Parathyroid adenoma (tissue), 2 donors: ENCODE measurements around the gene HSF2.
"Not testable (repeated sequence)": the region's sequence is repeated elsewhere in the genome, so short reads cannot be mapped to it uniquely, and the experiment has no call there.

Experiments
- H2AFZ ChIP-seq: fragments of 300-600 bp; sonication (generic); one replicate; pipeline ENCODE4 v1.7.0; 2017; ENCODE audit warnings: antibody characterized with exemption, mild to moderate bottlenecking
- H3K27ac ChIP-seq: fragments of 300-600 bp; sonication (generic); one replicate; pipeline ENCODE4 v1.7.0; 2017
- H3K27me3 ChIP-seq: fragments of 300-600 bp; sonication (generic); one replicate; pipeline ENCODE4 v1.7.0; 2017; ENCODE audit warnings: low read length; ENCODE audit not compliant: control insufficient read depth, insufficient read depth
- H3K36me3 ChIP-seq: fragments of 300-600 bp; sonication (generic); one replicate; pipeline ENCODE4 v1.7.0; 2017; ENCODE audit warnings: low read length; ENCODE audit not compliant: control insufficient read depth, insufficient read depth
- H3K4me1 ChIP-seq: fragments of 300-600 bp; sonication (generic); one replicate; pipeline ENCODE4 v1.7.0; 2017; ENCODE audit warnings: control low read depth
- H3K4me2 ChIP-seq: fragments of 300-600 bp; sonication (generic); one replicate; pipeline ENCODE4 v1.7.0; 2017; ENCODE audit warnings: low read length
- H3K4me3 ChIP-seq: fragments of 300-600 bp; sonication (generic); one replicate; pipeline ENCODE4 v1.7.0; 2017; ENCODE audit warnings: low read depth, low read length
- H3K79me2 ChIP-seq: fragments of 300-600 bp; sonication (generic); one replicate; pipeline ENCODE4 v1.7.0; 2017; ENCODE audit warnings: control low read depth
- H3K9ac ChIP-seq: fragments of 300-600 bp; sonication (generic); one replicate; pipeline ENCODE4 v1.7.0; 2017; ENCODE audit warnings: mild to moderate bottlenecking
- H3K9me3 ChIP-seq: fragments of 300-600 bp; sonication (generic); one replicate; pipeline ENCODE4 v1.7.0; 2017; ENCODE audit warnings: low read length; ENCODE audit not compliant: control insufficient read depth
- TF ChIP-seq, protein P1 (sequence below): fragments of 300-600 bp; sonication (generic); IDR thresholded peaks from one replicate; pipeline ENCODE4 v1.7.0; 2017; ENCODE audit warnings: antibody characterized with exemption, mild to moderate bottlenecking
- donor health status: primary hyperparathyroidism.

HSF2 gene

DNA sequence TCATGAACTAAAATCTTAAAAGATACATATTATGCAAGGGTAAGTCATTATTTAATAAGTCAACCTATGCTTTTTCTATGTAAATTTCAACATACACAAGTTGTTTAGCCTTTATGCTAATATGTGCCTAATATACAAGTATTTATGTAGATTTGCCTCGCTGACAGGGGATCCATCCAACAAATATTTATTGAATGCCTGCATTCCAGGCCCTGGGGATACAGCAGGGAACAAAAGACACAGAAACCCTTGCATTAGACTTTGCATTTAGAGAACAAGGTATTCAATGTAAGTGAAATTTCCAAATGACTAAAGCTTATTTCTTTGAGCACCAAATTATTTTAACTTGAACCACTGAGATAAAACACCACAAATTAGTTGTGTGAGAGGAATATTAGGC lies 53.1 kb downstream of the HSF2 start:
- Histone ChIP-seq H3K4me3 (no peak overlapping the region), H3K27me3 (no peaks in the 10 kb centered on the region), H3K36me3 (no peaks in the 10 kb centered on the region), H3K79me2 (peaks cover 6% of the 10 kb centered on the region), H3K9me3 (no peaks in the 10 kb centered on the region), H2AFZ (no peak overlapping the region), H3K9ac (no peak overlapping the region), H3K27ac (no peak overlapping the region), H3K4me1 (peaks cover 10% of the 10 kb centered on the region), H3K4me2 (no peak overlapping the region)
- TF ChIP-seq, protein P1, sequence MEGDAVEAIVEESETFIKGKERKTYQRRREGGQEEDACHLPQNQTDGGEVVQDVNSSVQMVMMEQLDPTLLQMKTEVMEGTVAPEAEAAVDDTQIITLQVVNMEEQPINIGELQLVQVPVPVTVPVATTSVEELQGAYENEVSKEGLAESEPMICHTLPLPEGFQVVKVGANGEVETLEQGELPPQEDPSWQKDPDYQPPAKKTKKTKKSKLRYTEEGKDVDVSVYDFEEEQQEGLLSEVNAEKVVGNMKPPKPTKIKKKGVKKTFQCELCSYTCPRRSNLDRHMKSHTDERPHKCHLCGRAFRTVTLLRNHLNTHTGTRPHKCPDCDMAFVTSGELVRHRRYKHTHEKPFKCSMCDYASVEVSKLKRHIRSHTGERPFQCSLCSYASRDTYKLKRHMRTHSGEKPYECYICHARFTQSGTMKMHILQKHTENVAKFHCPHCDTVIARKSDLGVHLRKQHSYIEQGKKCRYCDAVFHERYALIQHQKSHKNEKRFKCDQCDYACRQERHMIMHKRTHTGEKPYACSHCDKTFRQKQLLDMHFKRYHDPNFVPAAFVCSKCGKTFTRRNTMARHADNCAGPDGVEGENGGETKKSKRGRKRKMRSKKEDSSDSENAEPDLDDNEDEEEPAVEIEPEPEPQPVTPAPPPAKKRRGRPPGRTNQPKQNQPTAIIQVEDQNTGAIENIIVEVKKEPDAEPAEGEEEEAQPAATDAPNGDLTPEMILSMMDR: no peak

DNA sequence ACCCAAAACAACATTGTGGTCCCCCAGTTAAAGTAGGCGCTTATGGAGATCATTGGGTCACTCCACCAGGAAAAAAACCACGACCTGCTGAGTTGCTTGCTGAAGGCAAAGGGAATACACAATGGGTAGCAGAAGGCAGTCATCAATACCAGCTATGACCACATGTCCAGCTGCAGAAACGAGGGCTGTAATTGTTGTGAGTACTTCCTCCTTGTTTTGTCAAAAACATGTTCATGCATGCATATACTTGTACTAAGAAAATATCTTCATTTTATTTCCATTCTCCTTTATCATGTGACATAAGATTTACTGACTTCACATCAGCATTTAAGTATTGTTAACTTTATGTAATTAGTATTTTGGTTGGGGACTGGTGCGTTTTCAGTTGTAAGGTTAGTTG lies 55.2 kb downstream of the HSF2 start:
- TF ChIP-seq, protein P1: no peak
- Histone ChIP-seq H3K36me3 (no peaks in the 10 kb centered on the region), H3K9me3 (no peaks in the 10 kb centered on the region), H3K4me3 (no peak overlapping the region), H3K79me2 (peaks cover 12% of the 10 kb centered on the region), H3K9ac (no peak overlapping the region), H2AFZ (no peak overlapping the region), H3K27ac (no peak overlapping the region), H3K4me1 (peaks cover 10% of the 10 kb centered on the region), H3K4me2 (no peak overlapping the region), H3K27me3 (no peaks in the 10 kb centered on the region)

DNA sequence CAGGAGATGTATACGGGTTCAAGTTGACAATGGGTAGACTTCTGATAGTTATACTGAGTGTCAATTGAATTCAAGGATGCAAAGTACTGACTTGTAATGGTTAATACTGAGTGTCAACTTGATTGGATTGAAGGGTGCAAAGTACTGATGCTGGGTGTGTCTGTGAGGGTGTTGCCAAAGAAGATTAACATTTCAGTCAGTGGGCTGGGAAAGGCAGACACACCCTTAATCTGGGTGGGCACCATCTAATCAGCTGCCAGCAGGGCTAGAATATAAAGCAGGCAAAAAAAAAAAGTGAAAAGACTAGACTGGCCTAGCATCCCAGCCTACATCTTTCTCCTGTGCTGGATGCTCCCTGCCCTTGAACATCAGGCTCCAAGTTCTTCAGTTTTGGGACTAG lies 55.7 kb downstream of the HSF2 start:
- Histone ChIP-seq H3K4me1 (peaks cover 11% of the 10 kb centered on the region), H3K79me2 (peaks cover 17% of the 10 kb centered on the region)
- not testable (repeated sequence) for H2AFZ ChIP-seq, H3K9ac ChIP-seq, H3K27me3 ChIP-seq, H3K36me3 ChIP-seq, H3K27ac ChIP-seq, H3K9me3 ChIP-seq, H3K4me2 ChIP-seq, H3K4me3 ChIP-seq

DNA sequence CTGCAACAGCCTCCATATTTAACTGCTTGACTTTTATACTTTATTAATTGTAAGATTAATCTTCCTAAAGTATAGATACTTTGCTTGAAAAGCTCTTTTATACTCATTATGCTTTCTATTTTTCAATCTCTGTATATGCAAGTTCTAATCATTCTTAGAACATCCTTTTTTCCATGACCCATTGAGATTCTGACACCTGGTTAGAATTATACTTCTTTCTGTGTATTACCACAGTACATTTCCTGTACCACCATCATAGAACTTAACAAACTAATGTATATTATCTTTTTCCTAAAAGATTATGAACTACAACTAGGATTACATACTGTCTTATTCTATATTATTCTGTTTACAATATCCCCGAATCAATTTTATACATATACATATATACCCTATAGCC lies 58.6 kb downstream of the HSF2 start:
- Histone ChIP-seq H3K27me3 (no peaks in the 10 kb centered on the region), H3K4me1 (peaks cover 13% of the 10 kb centered on the region), H3K9ac (no peak overlapping the region), H3K9me3 (no peaks in the 10 kb centered on the region), H3K4me3 (no peak overlapping the region), H2AFZ (no peak overlapping the region), H3K36me3 (no peaks in the 10 kb centered on the region), H3K27ac (no peak overlapping the region), H3K4me2 (no peak overlapping the region), H3K79me2 (peaks cover 30% of the 10 kb centered on the region)
- TF ChIP-seq, protein P1: no peak

DNA sequence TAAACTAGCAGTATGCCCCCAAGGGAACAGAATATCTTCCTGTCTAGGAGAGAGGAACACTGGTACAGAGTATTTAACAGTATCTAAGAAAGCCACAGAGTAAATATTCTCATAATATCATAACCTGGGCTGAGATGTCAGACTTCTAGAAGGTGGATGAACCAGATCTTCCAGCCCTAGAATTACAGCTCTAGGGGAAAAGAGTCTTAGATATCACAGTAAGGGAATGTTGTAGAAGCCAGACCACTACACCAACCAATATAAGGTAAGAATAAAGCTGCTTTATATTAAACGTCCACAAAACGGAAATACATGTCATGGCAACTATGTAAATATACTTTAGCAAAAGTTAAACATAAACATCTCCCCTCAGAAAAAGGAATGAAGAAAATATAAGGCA lies 59.8 kb downstream of the HSF2 start:
- Histone ChIP-seq H3K79me2 (peaks cover 33% of the 10 kb centered on the region), H3K36me3 (no peaks in the 10 kb centered on the region), H3K27me3 (no peaks in the 10 kb centered on the region), H3K9ac (no peak overlapping the region), H3K4me3 (no peak overlapping the region), H3K27ac (no peak overlapping the region), H3K9me3 (no peaks in the 10 kb centered on the region), H3K4me2 (peak overlapping the region; percentile 5), H2AFZ (no peak overlapping the region), H3K4me1 (peaks cover 13% of the 10 kb centered on the region)
- TF ChIP-seq, protein P1: no peak

DNA sequence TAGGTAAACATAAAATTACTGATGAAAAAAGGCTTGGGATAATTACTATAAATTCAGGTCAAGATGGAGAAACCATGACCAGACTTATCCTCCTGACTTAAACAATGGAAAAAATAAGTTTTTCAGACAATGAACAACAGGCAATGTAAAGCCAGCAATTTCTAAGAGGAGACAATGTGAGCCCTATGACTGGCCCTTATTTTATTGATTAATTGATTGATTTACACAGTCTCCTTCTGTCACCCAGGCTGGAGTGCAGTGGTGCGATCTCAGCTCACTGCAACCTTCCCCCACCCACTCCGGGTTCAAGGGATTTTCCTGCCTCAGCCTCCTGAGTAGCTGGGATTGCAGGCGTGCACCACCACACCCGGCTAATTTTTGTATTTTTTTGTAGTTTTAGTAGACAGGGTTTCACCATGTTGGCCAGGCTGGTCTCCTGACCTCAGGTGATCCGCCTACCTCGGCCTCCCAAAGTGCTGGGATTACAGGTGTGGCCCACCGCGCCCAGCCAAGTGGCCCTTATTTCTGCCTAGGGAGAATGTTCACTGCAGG lies 60.5 kb downstream of the HSF2 start:
- H3K4me1 ChIP-seq, H3K36me3 ChIP-seq, H3K9me3 ChIP-seq, H3K27ac ChIP-seq, H3K9ac ChIP-seq, H2AFZ ChIP-seq, H3K4me3 ChIP-seq, H3K27me3 ChIP-seq: not testable (repeated sequence)
- peaks cover 38% of the 10 kb centered on the region for H3K79me2 ChIP-seq
- H3K4me2 ChIP-seq: peak overlapping the region; percentile 5
